GM21717 (cell line): ENCODE data around the gene RELL2.
"Not testable (repeated sequence)": the region's sequence is repeated elsewhere in the genome, so short reads cannot be mapped to it uniquely, and the experiment has no call there.

ENCODE experiments used
- ATAC-seq: cut with Tn5 transposase; IDR thresholded peaks from one replicate; pipeline ENCODE4 v1.9.1; 2021; ENCODE audit warnings: mild to moderate bottlenecking, moderate library complexity; ENCODE audit not compliant: unreplicated experiment

The RELL2 gene

GRCh38 chr5:141636413-141637122 is at the start of gene RELL2, which contains the start of gene HDAC3:
Gene RELL2, plus strand, starts transcription at chr5:141636997. Its CDS starts 1,229 bp downstream, at chr5:141638226.
Gene HDAC3, minus strand, starts transcription at chr5:141636849. Its CDS starts 59 bp downstream, at chr5:141636790.
- ATAC-seq = peak; percentile 71

GRCh38 chr5:141590127-141590526 is 46.7 kb upstream of the RELL2 start:
- ATAC-seq = no peak

GRCh38 chr5:141596867-141597266 is 39.9 kb upstream of the RELL2 start:
- ATAC-seq = no peak

GRCh38 chr5:141597394-141597793 is 39.4 kb upstream of the RELL2 start:
- peak; percentile 54 for ATAC-seq

GRCh38 chr5:141597814-141598213 is 39.0 kb upstream of the RELL2 start:
- no peak for ATAC-seq

GRCh38 chr5:141598391-141599345 is 38.1 kb upstream of the RELL2 start:
- no peak for ATAC-seq

GRCh38 chr5:141602606-141603005 is 34.2 kb upstream of the RELL2 start:
- ATAC-seq = no peak

- no peak for ATAC-seq
Observed at GRCh38 chr5:141603923-141604717, 32.7 kb upstream of the RELL2 start.

GRCh38 chr5:141605523-141606277 is 31.1 kb upstream of the RELL2 start:
- peak; percentile 98 for ATAC-seq

GRCh38 chr5:141608046-141608445 is 28.8 kb upstream of the RELL2 start:
- ATAC-seq = no peak

- ATAC-seq = no peak
Observed at GRCh38 chr5:141608557-141608956, 28.2 kb upstream of the RELL2 start.

- ATAC-seq = no peak
Observed at GRCh38 chr5:141609044-141609443, 27.8 kb upstream of the RELL2 start.

GRCh38 chr5:141609921-141610320 is 26.9 kb upstream of the RELL2 start:
- not testable (repeated sequence) for ATAC-seq

- ATAC-seq = no peak
Observed at GRCh38 chr5:141611289-141611688, 25.5 kb upstream of the RELL2 start.

- ATAC-seq = no peak
Observed at GRCh38 chr5:141613344-141613743, 23.5 kb upstream of the RELL2 start.

GRCh38 chr5:141615991-141616720 is 20.6 kb upstream of the RELL2 start:
- no peak for ATAC-seq

GRCh38 chr5:141617128-141617527 is 19.7 kb upstream of the RELL2 start:
- ATAC-seq = no peak

GRCh38 chr5:141617682-141618029 is 19.1 kb upstream of the RELL2 start:
- no peak for ATAC-seq

- peak; percentile 25 for ATAC-seq
Observed at GRCh38 chr5:141618030-141618803, 18.6 kb upstream of the RELL2 start.
